Fibroblast of villous mesenchyme (primary cell): ENCODE results near the gene VWC2. TPM values are rescaled to one million over a fixed set of nuclear protein-coding genes. Genes with fewer than 3 reads are reported as not detected.

ENCODE experiments used
- DNase-seq: peaks from one replicate; pipeline ENCODE4 v3.0.0-alpha.2; 2010; ENCODE audit warnings: low read depth
- H3K4me3 ChIP-seq: 2 replicates; pipeline ENCODE4 v1.5.1; 2011; ENCODE audit warnings: low read depth, mild to moderate bottlenecking, low read length
- total RNA-seq: library from RNA; depleted of rRNA; stranded (reverse); fragments of >200 nt; gene quantifications from 2 replicates; pipeline ENCODE4 v1.2.3, GENCODE V29; 2012
- TF ChIP-seq, protein P1 (sequence below): IDR thresholded peaks from 2 replicates; pipeline ENCODE4 v1.5.1; 2012; ENCODE audit warnings: low read depth, mild to moderate bottlenecking, low read length; ENCODE audit not compliant: insufficient read depth

Gene VWC2
- total RNA-seq, 1 donor = not detected

DNA sequence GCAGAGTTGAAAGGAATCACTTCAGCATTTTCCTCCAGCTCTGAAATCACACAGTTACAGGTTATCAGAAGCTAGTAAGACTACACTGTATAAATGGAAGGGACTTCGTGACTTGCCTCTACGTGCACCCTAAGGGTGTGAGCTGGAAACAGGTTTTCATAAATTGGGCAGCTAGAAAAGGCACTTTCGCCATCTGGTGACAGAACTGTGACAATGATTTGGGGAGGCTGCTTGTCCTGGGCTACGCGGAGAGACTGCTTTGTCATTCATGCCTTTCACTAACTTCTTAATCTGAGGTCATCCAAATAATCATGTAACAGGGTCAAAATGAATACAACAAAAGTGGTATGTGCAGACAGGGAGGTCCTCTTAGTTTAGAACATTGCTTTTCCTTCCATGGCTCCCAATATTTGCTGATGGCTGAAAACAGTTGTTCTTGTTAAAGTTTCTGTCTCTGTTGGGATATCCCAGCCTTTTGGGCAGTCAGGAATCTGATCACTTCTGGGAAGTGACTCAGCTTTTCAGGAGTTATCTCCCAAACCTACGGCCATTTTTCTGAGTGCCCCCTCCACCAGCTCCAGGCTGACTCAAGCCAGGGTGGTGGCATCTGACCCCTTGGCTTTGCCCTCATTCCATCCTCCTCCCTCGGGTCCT is 17.8 kb downstream of the VWC2 start:
- no peak for DNase-seq
- TF ChIP-seq, protein P1, sequence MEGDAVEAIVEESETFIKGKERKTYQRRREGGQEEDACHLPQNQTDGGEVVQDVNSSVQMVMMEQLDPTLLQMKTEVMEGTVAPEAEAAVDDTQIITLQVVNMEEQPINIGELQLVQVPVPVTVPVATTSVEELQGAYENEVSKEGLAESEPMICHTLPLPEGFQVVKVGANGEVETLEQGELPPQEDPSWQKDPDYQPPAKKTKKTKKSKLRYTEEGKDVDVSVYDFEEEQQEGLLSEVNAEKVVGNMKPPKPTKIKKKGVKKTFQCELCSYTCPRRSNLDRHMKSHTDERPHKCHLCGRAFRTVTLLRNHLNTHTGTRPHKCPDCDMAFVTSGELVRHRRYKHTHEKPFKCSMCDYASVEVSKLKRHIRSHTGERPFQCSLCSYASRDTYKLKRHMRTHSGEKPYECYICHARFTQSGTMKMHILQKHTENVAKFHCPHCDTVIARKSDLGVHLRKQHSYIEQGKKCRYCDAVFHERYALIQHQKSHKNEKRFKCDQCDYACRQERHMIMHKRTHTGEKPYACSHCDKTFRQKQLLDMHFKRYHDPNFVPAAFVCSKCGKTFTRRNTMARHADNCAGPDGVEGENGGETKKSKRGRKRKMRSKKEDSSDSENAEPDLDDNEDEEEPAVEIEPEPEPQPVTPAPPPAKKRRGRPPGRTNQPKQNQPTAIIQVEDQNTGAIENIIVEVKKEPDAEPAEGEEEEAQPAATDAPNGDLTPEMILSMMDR = no peak
- H3K4me3 ChIP-seq = no peak overlapping the region

DNA sequence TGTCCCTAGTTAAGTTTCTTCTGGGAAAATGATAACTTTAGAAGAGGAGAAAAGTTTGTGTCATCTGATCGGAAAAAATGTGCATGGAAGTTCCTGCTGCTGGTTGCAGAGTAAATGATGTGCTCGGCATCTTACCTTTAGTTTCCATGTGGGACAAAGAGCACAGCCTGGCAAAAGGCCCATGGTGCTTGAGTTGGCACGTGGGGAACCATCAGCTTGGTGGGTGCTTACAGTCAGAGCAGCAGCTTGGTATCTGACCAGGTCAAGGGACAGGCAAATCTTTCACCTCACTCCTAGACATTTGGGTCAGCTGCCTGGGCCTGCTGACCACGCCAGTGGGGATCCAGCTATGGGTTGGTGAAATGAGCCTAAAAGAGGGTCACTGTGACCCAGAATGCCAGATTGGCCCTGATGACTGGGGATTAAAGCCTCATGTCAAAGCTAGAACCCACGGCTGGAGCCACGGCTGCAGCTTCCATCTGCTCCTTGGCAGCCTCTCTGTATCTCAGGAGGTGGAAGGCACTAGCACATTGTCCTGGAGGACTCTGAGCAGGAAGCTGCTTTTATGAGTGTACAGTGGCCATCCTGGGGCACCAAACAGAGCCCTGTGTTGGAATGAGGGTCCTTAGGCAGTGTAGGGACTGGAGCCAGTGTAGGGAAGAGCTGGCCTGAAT is 24.7 kb downstream of the VWC2 start:
- DNase-seq = no peak
- TF ChIP-seq, protein P1 = no peak
- H3K4me3 ChIP-seq = no peak overlapping the region

DNA sequence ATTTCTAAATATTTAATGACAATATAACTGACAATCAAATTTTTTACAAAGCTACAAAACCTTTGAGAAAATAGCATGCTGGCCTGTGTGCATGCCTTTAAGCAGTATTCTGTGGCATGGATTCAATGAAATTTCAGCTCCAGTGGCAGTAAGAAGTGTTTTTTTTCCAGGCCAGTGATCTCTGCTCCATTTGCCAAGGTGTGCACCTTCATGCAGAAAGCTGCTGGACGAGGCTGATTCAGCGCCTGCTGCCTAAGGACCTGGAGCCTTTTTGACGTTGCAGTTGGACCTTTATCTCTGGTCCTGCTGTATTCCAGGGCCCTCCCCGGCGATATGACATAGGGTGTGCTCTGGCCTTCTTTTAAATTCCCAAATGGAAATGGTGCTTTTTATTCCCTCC is 26.6 kb downstream of the VWC2 start:
- H3K4me3 ChIP-seq = no peak overlapping the region
- no peak for DNase-seq
- TF ChIP-seq, protein P1 = no peak

DNA sequence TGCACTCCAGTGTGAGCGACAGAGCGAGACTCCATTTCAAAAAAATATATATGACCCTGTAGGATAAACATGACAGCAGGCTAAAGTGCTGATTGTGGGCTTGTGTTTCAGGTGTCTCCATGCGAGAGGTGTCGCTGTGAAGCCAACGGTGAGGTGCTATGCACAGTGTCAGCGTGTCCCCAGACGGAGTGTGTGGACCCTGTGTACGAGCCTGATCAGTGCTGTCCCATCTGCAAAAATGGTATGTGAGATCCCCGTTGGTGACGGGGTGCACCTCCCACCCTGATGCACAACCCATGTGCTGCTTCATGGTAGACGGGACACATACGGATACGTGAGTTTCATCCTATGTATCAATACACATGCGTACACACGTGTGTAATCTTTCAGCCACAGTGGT is 29.2 kb downstream of the VWC2 start:
- DNase-seq = no peak
- no peak overlapping the region for H3K4me3 ChIP-seq
- TF ChIP-seq, protein P1 = no peak

DNA sequence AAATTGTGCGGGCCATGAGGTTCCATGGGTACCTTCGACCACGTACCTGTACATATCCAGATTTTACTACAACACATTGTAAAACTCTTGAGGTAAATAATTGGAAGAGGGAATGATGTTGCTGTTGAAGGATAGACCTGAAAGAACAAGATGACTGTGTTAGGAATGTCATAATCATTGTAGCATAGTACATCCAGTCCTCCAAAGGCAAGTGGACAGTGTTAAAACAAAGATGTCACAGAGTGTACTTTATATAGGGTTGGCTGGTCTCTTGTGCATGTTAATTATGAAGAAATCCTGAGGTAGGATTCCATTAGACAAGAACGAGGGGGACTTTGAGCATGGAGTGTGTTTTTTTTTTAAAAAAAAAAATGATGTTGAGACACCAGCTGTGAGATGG is 30.4 kb downstream of the VWC2 start:
- no peak for DNase-seq
- H3K4me3 ChIP-seq = no peak overlapping the region
- TF ChIP-seq, protein P1 = no peak

DNA sequence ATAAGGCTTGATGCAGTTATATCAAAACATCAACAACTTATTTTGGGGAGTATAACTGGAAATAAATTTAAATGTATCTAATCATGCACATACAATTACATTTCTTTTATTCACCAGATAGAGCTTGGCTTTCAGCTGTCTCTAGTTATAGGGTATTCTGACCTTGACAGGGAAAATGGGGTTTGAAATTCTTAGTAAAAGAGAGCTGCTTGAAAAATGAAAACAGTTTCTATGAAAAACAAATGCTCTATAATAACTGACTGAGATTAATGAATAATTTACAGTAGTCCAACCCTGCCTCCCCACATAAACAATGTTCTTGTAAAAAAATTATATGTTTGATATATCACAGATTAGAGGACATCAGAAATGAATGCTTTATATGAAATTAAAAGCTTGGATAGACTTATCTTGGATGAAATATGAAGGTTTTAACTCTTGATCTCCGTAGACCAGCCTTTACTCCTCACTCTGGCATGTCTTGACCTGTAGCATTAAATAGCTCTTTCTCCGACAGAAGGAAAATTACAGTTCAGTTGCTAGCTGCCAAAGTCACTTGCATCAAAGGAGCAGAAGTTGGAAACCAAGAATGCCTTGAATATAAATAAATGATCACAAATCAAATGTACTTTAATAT is 32.1 kb downstream of the VWC2 start:
- H3K4me3 ChIP-seq = no peak overlapping the region
- TF ChIP-seq, protein P1 = no peak
- no peak for DNase-seq
